Activated effector memory CD4-positive, alpha-beta T cell treated with Interleukin-2 at 50 U/mL for 16 hours (primary cell): ENCODE results near the gene ATM.
A peak's percentile ranks its signal among the peaks of the same experiment; 100 is the strongest.
"Not testable (repeated sequence)": the region's sequence is repeated elsewhere in the genome, so short reads cannot be mapped to it uniquely, and the experiment has no call there.

Source experiments
- DNase-seq: peaks from one replicate; pipeline ENCODE4 v3.0.0-alpha.2; 2020

The ATM gene

DNA sequence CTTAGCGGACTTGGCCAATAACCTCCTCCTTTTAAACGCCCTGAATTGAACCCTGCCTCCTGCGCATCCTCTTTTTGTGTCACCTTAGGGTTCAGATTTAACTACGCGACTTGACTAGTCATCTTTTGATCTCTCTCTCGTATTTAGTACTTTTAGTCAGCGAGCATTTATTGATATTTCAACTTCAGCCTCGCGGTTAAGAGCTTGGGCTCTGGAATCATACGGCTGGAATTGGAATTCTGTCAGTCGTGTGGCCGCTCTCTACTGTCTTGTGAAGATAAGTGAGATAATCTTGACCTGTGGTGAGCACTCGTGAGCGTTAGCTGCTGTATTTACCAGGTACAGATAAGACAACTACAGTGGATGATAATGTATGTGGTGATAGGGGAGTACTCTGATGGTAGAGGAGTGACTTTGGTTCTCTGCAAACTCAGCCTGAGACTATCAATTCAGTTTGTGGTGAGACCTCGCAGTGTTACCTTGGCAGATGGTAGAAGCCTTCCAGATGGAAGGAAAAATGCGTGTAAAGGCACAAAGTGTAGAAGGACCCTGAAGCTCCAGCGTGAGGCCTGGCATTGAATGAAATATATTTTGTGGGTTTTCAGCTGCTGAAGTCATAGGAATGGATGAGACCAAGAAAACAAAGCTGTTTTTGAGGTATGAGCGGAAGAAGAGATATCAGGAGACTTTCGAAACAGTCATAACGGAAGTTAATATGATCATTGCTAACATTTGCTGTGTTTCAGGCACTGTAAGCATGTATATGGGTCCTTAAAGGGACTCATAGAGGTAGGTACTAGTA is 682 bp downstream of the ATM start:
- DNase-seq = peak; percentile 18

DNA sequence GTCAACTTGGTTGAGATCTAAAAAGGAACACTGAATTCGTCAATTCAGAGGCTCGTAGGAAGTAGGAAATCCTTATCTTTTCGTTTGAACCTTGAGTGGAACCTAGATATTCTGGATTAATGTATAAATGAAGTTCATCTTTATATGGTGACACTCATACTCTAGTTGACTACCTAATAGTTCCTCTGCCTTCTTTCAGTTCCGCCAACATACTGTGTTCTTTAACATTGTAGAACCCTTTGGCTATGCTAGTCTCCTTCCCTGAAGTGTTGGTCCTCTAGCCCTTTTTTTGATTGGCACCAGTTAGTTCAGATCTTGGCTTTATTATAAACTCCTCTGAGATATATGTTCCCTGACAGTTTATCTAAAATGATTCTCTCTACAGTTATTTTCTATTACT is 1.5 kb downstream of the ATM start:
- no peak for DNase-seq

DNA sequence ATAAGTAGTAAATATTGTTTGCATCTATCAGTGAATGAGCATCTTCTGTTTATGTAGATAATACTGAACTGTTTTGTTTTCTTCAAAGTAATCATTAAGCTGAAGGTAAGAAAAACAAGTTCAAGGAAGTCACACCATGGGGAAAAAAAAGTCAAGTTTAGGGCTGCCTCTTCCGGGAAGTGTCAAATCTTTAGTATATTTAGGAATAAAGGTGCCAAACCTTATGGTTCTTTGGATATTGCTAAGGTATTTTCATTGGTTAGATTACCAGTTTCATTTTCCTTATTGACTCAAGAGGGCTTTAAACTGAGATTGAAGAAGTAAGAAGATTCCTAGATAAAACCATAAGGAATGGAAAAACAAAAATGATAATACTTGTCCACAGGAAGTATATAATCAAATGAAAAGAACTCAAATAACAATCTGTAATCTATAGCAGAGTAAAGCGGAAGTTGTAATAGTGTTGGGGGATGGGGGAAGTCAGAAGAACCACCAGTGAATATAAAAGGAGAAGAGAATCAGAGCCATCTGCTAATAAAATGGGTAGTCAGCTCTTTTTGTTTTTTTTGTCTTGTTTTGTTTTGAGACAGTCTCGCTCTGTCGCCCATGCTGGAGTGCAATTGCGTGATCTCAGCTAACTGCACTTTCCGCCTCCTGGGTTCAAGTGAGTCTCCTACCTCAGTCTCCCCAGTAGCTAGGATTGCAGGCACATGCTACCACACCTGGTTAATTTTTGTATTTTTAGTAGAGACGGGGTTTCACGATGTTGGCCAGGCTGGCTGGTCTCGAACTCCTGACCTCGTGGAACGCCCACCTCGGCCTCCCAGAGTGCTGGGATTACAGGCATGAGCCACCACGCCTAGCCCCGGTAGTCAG is 2.3 kb downstream of the ATM start:
- no peak for DNase-seq

- DNase-seq = no peak
These were observed 3.2 kb downstream of the ATM start for GRCh38 chr11:108226036-108226435.

DNA sequence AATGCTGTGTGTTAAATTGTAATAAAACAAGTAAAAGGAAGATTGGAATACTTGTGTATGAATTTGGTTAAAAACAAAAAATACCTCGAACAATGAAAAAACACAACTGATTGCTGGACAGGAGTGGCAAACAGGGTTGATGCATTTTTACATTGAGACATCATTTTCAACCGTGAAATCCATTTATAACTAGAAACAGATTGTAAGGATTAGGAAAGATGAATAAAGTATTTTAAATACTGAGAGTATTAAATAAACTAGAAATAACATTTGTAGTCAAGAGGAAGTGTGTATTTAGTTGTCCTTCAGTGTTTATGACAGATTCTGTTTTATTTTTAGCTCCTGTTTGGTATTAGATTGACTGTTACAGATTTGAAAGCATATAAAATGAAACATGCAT is 5.4 kb downstream of the ATM start:
- no peak for DNase-seq

DNA sequence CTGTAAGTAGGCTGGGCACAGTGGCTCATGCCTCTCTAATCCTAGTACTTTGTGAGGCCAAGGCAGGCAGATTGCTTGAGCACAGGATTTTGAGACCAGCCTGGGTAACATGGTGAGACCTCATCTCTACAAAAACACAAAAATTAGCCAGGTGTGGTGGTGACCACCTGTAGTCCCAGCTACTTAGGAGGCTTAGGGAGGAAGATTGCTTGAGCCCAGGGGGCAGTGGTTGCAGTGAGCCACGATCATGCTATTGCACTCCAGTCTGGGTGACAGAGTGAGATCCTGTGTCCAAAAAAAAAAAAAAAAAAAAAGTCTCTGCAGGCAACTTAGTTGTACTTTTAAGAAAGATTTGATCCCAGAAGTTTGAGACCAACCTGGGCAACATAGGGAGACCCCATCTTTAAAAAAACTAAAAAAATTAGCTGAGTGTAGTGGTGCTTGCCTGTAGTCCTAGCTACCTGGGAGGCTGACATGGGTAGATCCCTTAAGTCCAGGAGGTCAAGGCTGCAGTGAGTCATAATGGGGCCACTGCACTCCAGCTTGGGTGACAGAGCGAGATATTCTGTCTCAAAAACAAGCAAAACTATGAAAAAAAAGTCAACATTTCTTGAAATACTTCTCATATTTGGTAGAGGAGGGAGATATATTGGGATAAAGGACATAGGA is 10.5 kb downstream of the ATM start:
- DNase-seq = no peak

DNA sequence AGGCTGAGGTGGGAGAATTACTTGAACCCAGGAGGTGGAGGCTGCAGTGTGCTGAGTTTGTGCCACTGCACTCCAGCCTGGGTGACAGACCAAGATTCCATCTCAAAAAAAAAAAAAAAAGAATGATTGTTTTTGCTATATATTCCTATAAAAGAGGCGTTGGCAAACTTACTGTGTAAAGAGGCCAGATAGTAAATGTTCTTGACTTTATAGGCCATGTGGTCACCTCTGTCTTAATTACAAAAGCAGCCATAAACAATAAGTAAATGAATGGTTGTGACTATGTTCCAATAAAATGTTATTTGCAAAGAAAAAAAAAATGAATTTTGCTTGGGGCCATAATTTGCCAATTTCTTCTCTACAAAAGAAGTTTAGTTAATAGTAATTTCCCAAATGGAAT is 12.3 kb downstream of the ATM start:
- DNase-seq = no peak

- no peak for DNase-seq
These were observed 12.8 kb downstream of the ATM start for GRCh38 chr11:108235633-108236032.

DNA sequence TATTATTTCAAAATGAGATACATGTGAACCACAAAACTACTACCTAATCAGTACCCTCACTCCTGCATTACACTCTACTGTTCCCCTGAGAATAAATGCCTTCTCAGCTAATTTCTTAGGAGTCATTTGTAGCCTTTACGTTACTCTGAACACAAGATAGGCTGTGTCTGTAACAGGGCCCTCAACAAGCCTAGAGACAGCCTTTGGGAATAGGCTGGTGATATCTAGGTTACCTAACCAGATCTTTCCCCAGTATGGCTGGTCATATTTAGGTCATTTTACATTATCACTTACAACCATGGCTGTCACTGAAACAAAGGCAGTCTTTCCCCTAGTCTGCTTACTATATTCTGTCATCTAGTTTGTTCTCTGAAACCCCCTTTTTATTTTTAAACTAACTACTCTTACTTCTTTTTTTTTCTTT is 14.2 kb downstream of the ATM start:
- no peak for DNase-seq

DNA sequence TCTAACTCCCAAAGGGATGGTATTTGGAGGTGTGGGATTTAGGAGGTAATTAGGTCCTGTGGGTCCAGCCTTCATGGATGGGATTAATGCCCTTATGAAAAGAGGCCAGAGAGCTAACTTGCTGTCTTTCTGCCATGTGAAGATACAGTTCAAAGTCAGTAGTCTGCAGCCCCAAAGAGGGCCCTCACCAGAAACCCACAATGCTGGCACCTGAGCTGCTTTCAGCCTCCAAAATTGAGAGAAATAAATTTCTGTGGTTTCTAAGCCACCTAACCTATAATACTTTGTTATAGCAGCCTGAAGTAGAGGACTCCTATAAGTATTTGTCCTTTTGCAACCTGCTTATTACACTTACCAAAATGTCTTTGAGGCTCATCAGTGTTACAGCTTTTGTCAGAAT is 16.2 kb downstream of the ATM start:
- no peak for DNase-seq

DNA sequence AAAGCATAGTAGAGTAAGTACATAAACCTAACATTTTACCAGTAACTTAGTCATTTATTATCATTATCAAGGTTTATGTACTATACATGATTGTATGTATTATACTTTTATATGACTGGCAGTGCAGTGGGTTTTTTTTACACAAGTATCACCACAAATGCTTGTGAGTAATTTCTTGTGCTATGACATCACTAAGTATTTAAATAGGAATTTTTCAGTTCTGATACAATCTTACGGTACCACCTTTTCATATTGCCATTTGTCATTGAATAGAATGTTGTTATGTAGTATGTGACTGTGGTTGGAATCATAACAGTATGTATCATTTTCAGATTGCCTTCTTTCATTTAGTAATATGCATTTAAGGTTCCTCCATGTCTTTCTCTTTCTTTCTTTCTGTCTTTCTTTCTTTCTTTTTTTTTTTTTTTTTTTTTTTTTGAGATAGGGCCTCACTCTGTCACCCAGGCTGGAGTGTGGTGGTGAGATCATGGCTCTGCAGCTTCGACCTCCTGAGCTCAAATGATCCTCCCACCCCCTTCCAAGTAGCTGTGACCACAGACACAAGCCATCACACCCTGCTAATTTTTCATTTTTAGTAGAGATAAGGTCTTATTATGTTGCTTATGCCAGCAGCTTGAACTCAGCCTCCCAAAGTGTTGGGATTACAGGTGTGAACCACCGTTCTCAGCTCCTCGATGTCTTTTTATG is 18.6 kb downstream of the ATM start:
- DNase-seq = no peak

DNA sequence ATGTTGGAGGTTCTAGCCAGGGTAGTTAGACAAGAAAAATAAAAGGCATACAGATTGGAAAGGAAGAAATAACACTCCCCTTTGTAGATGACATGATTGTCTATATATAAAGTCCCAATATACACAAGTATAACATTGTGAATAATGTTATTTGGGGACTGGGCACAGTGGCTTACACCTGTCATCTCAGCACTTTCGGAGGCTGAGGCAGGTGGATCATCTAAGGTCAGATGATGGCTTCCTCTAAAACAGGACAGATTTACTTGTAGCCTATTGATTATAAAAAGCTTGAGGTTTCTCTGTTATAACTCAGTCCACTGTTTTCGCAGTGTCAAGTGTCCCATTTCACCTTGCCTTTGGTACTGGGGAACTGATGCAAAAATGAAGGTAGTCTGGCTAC is 19.6 kb downstream of the ATM start:
- DNase-seq = no peak

DNA sequence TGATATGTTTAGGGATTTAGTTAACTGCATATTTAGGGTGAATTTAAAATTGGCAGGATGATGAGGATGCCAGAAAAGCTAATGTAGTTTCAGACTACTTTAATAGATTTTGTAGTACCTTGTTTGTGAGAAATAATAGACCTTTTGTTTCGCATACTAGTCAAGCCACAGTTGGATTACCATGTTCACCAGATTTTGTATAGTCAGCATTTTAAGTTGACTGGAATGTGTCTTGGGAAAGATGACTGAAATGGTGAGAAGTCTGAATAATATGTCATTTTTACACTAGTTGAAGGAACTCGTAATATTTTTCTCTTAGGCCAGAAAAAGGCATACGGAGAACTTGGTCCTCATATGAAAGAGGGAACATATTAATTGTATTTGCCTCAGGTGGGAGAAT is 23.4 kb downstream of the ATM start:
- no peak for DNase-seq

GRCh38 chr11:108246885-108247284 is 24.0 kb downstream of the ATM start:
- no peak for DNase-seq

DNA sequence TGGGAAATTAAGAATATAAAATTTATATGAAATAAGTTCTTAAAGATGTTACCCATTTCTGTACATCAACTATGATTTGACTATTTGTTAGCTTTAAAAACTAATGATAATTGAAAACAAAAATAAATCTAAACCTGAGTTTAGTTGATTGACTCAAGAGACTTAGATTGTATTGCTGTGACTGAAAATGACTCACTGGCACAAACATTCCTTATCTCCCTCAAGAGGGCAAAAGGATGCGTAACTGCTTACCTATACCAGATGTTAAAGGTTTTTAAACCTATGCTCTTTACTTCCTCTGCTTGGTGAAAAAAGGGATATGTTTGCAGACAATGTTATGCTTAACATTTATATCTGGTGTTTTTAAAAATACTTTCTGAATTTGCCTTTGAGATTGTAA is 30.3 kb downstream of the ATM start:
- no peak for DNase-seq

DNA sequence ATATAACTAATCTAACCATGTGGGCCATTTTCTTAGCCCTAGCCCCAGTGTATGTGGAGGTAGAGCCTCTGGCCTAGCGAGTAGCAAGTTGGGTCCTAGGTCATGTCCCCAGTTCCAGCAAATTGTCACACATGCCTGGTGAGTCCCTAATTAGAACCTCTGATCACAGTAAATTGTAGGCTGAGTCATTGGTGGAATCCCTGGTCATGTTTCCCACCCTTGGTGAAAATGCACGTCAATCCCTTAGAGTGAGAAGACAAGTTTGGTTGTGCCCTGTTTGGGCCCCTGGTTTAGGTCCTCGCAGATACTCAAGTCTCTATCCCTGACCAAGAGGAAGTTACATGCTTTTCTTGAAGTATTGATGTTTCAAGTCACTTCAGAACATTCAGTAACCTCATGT is 46.7 kb downstream of the ATM start:
- no peak for DNase-seq

- not testable (repeated sequence) for DNase-seq
These were observed 54.2 kb downstream of the ATM start for GRCh38 chr11:108276985-108277616.

- no peak for DNase-seq
These were observed 55.7 kb downstream of the ATM start for GRCh38 chr11:108278546-108278945.

- DNase-seq = no peak
These were observed 56.1 kb downstream of the ATM start for GRCh38 chr11:108278954-108279353.

- no peak for DNase-seq
These were observed 63.5 kb downstream of the ATM start for GRCh38 chr11:108286370-108286769.

DNA sequence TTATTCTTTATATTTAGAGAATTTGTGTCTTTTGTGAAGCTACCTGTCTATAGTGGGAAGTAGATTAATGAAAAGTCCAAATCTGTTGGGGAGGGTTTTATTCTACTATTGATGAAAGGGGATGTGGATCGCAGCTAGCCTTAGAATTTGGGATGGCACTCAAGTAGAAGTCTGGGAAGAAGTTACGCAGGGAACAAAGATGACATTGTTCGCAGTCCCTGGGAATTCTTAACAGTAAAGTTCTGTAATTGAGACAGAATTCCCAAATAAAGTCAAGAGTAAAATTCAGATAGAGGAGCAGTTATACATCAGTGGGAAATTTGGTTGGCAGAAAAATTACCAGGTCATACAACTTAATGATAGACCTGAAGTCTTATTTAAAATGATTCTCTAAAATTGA is 64.1 kb downstream of the ATM start:
- DNase-seq = no peak

GRCh38 chr11:108289066-108289465 is 66.2 kb downstream of the ATM start:
- not testable (repeated sequence) for DNase-seq

GRCh38 chr11:108289699-108290098 is 66.8 kb downstream of the ATM start:
- no peak for DNase-seq
